GM12878 (cell line): Measurements from ENCODE around the gene PJA1. TPM values are rescaled to one million over a fixed set of nuclear protein-coding genes. Genes with fewer than 3 reads are reported as not detected.

ENCODE experiments used
- ATAC-seq: fragments of 200-7000 bp; cut with Tn5 transposase; 3 replicates; pipeline ENCODE4 v1.9.1; 2020; ENCODE audit warnings: mild to moderate bottlenecking, moderate library complexity
- BruUV-seq: library from RNA; stranded (reverse); fragments of 400-500 nt; replicated peaks from 2 replicates; lab custom pipeline; 2021; lab: Mats Ljungman, UMichigan
- CTCF ChIA-PET: fragments of 300-600 bp; sonication (Branson Sonifier 250); formaldehyde crosslinking; extraction: SDS; loops from one replicate; lab custom pipeline; 2021; ENCODE audit warnings: inconsistent platforms; lab: Yijun Ruan, JAX
- POLR2A ChIA-PET: fragments of 350-600 bp; formaldehyde crosslinking; extraction: SDS; loops from one replicate; lab custom pipeline; 2021; ENCODE audit warnings: inconsistent platforms; lab: Charles Lee
- RAD21 ChIA-PET: fragments of 300-600 bp; sonication (Branson Sonifier 250); formaldehyde crosslinking; loops from one replicate; lab custom pipeline; 2023; ENCODE audit warnings: antibody characterized with exemption; ENCODE audit not compliant: unreplicated experiment; lab: Charles Lee
- SMC1A ChIA-PET: fragments of 300-600 bp; sonication (Branson Sonifier 250); formaldehyde crosslinking; loops from one replicate; lab custom pipeline; 2023; ENCODE audit not compliant: unreplicated experiment, uncharacterized antibody; lab: Charles Lee
- DNase-seq: peaks from one replicate; pipeline ENCODE4 v3.0.0-alpha.2; 2011; ENCODE audit warnings: low read depth, low spot score
- FAIRE-seq: peaks from 3 replicates; lab custom pipeline; 2011; peaks lifted over from hg19 to GRCh38; lab: Jason Lieb, UNC
- H2AFZ ChIP-seq: 2 replicates; pipeline ENCODE4 v1.6.0; 2011; ENCODE audit warnings: low read depth, low read length, control low read depth; ENCODE audit not compliant: control insufficient read depth
- H3K27ac ChIP-seq: 2 replicates; pipeline ENCODE4 v1.5.1; 2011; ENCODE audit warnings: control low read depth; ENCODE audit not compliant: control insufficient read depth, insufficient read depth
- H3K27me3 ChIP-seq, 2 experiments: replicated peaks in 1 of 2; 2 replicates each; pipeline versions ENCODE4 v1.6.0 to v1.6.1; 2011; ENCODE audit warnings: low read length in 1 of 2; ENCODE audit not compliant: control insufficient read depth in 2 of 2, insufficient read depth in 2 of 2
- H3K36me3 ChIP-seq, 2 experiments: 2 replicates each; pipeline ENCODE4 v1.5.1; 2011; ENCODE audit warnings: low read length in 1 of 2; ENCODE audit not compliant: control insufficient read depth in 2 of 2, insufficient read depth in 2 of 2
- H3K4me1 ChIP-seq: 2 replicates; pipeline ENCODE4 v1.6.1; 2011; ENCODE audit warnings: mild to moderate bottlenecking, low read length, moderate library complexity, mixed read lengths; ENCODE audit not compliant: control insufficient read depth, insufficient read depth
- H3K4me2 ChIP-seq: 2 replicates; pipeline ENCODE4 v1.6.0; 2011; ENCODE audit warnings: control low read depth; ENCODE audit not compliant: control insufficient read depth, insufficient read depth
- H3K4me3 ChIP-seq: fragments of 200-600 bp; sonication (generic); 2 replicates; pipeline ENCODE4 v1.5.1; 2016
- H3K79me2 ChIP-seq: 2 replicates; pipeline ENCODE4 v1.6.0; 2011; ENCODE audit warnings: low read length; ENCODE audit not compliant: control insufficient read depth, insufficient read depth
- H3K9ac ChIP-seq: 2 replicates; pipeline ENCODE4 v1.8.0; 2011; ENCODE audit warnings: low read length, control low read depth, mixed read lengths; ENCODE audit not compliant: control insufficient read depth, insufficient read depth
- H3K9me3 ChIP-seq: replicated peaks from 3 replicates; pipeline ENCODE4 v1.5.1; 2011; ENCODE audit warnings: mild to moderate bottlenecking, low read length; ENCODE audit not compliant: control insufficient read depth, insufficient read depth
- H4K20me1 ChIP-seq: 2 replicates; pipeline ENCODE4 v1.6.0; 2011; ENCODE audit not compliant: control insufficient read depth, insufficient read depth
- DPF2 ChIP-seq: fragments of 450-650 bp; IDR thresholded peaks from 2 replicates; pipeline ENCODE4 v1.6.1; 2017; ENCODE audit warnings: mild to moderate bottlenecking
- NBN ChIP-seq: fragments of 450-650 bp; IDR thresholded peaks from 2 replicates; pipeline ENCODE4 v1.6.1; 2016
- SMAD1 ChIP-seq: fragments of 450-650 bp; IDR thresholded peaks from 2 replicates; pipeline ENCODE4 v1.6.1; 2018; ENCODE audit warnings: mild to moderate bottlenecking, low read depth; ENCODE audit not compliant: partially characterized antibody
- WGBS: methylation state at CpG from one replicate; pipeline ENCODE4 v1.1.6; 2016; ENCODE audit warnings: low lambda C conversion rate; ENCODE audit not compliant: insufficient replicate concordance, insufficient coverage; ENCODE audit errors: missing lambda C conversion rate; 5-methylcytosine and 5-hydroxymethylcytosine counted together
- in situ Hi-C: fragments of 300-500 bp; cut with MboI; formaldehyde crosslinking; loops from 9 replicates; pipeline ENCODE4 v1.14.3; 2018; ENCODE audit warnings: mixed read lengths
- intact Hi-C: fragments of 100-400 bp; cut with micrococcal nuclease; formaldehyde crosslinking; loops from one replicate; pipeline ENCODE4 v1.14.2; 2022; ENCODE audit not compliant: unreplicated experiment
- polyA plus RNA-seq, 11 experiments: library from polyadenylated mRNA; depleted of rRNA in 4 of 11; unstranded in 6 of 11; stranded (reverse) in 5 of 11; fragments of >200 nt; fragmentation: Nextera tagmentation in 4 of 11; fragmentation: Illumina TruSeq in 1 of 11; extraction: Ambion mirVana in 4 of 11; extraction: Trizol in 1 of 11; gene quantifications; 1 replicate in 1 of 11; 2 replicates in 10 of 11; pipeline versions ENCODE4 v1.2.1 to v1.2.3, GENCODE V29; 2011 to 2016; ENCODE audit warnings: inconsistent platforms in 2 of 11, missing spikeins in 2 of 11, low read depth in 1 of 11
- total RNA-seq, 4 experiments: library from RNA; depleted of rRNA in 3 of 4; stranded (reverse); fragments of >200 nt in 3 of 4; fragmentation: Illumina TruSeq in 1 of 4; extraction: Trizol in 1 of 4; gene quantifications; 2 replicates each; pipeline versions ENCODE4 v1.2.1 to v1.2.3, GENCODE V29; 2013 to 2021
- TF ChIP-seq, protein P1 (sequence below): fragments of 450-650 bp; IDR thresholded peaks from 2 replicates; pipeline ENCODE4 v1.6.1; 2016; ENCODE audit warnings: mild to moderate bottlenecking
- TF ChIP-seq, protein P2 (sequence below): IDR thresholded peaks from 2 replicates; pipeline ENCODE4 v1.6.1; 2012; ENCODE audit warnings: mild to moderate bottlenecking, low read depth, low read length
- TF ChIP-seq, protein P3 (sequence below): fragments of 450-650 bp; IDR thresholded peaks from 2 replicates; pipeline ENCODE4 v1.6.1; 2017; ENCODE audit warnings: antibody characterized with exemption, mild to moderate bottlenecking, moderate library complexity

PJA1 gene
- total and polyA plus RNA-seq, 10 of the 15 experiments (the other 5 are each of a cell fraction or from before 2014, with no cell fraction given) = 5.2 to 19.5 (median 10.8) TPM

DNA sequence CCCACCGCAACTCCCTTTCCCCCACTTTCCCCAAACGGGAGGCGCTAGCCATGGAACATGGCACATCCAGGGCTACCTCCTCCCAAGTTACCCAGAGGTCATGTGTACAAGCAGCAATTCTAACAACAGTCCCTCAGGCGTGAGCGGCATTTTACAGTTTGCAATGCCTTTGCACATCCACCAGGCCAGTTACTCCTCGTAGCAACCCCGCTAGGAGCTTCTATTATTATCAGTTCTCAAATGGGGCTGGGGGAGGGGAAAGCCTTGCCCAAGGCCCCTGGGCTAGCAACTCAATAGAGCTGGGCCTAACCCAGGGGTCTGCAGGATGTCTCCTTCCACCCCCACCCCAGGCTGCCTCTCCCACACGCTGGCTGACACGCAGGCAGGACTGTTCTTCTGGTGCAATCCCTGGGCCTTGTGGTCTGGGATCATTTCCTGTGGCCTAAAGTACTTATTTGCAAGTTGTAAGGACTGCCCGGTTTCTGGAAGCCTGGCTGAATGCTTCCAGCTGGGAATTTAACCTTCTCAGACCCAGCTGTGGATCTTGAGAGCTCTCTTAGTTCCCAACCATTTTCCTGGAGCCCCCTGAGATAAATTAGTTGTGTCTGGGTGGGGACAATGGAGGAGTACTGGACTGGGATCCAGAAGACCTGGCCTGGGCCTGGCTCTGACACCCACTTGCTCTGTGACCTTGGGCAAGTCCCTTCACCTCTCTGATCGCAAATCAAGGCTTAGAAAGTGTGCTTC, 27.7 kb downstream of the PJA1 start:
- CTCF ChIA-PET = no interaction called here
- RAD21 ChIA-PET = no interaction called here
- SMC1A ChIA-PET = no interaction called here

More for the DNA sequence above, 27.7 kb downstream of the PJA1 start:
- H3K79me2 ChIP-seq = no peaks in the 10 kb centered on the region
- no peaks in the 10 kb centered on the region for H3K9me3 ChIP-seq
- H3K27me3 ChIP-seq = peaks cover 0 to 1% of the 10 kb centered on the region in 2 experiments; a peak in 2 of 4 replicates
- no peak for DNase-seq
- ATAC-seq = no peak
- POLR2A ChIA-PET = no interaction called here
- no peaks in the 10 kb centered on the region for H3K36me3 ChIP-seq
- intact Hi-C loops = no loop called here
- no peak overlapping the region for H3K4me3 ChIP-seq
- TF ChIP-seq, protein P1, sequence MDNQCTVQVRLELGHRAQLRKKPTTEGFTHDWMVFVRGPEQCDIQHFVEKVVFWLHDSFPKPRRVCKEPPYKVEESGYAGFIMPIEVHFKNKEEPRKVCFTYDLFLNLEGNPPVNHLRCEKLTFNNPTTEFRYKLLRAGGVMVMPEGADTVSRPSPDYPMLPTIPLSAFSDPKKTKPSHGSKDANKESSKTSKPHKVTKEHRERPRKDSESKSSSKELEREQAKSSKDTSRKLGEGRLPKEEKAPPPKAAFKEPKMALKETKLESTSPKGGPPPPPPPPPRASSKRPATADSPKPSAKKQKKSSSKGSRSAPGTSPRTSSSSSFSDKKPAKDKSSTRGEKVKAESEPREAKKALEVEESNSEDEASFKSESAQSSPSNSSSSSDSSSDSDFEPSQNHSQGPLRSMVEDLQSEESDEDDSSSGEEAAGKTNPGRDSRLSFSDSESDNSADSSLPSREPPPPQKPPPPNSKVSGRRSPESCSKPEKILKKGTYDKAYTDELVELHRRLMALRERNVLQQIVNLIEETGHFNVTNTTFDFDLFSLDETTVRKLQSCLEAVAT = no peak
- TF ChIP-seq SMAD1 (no peak), DPF2 (no peak), NBN (no peak)
- TF ChIP-seq, protein P2, sequence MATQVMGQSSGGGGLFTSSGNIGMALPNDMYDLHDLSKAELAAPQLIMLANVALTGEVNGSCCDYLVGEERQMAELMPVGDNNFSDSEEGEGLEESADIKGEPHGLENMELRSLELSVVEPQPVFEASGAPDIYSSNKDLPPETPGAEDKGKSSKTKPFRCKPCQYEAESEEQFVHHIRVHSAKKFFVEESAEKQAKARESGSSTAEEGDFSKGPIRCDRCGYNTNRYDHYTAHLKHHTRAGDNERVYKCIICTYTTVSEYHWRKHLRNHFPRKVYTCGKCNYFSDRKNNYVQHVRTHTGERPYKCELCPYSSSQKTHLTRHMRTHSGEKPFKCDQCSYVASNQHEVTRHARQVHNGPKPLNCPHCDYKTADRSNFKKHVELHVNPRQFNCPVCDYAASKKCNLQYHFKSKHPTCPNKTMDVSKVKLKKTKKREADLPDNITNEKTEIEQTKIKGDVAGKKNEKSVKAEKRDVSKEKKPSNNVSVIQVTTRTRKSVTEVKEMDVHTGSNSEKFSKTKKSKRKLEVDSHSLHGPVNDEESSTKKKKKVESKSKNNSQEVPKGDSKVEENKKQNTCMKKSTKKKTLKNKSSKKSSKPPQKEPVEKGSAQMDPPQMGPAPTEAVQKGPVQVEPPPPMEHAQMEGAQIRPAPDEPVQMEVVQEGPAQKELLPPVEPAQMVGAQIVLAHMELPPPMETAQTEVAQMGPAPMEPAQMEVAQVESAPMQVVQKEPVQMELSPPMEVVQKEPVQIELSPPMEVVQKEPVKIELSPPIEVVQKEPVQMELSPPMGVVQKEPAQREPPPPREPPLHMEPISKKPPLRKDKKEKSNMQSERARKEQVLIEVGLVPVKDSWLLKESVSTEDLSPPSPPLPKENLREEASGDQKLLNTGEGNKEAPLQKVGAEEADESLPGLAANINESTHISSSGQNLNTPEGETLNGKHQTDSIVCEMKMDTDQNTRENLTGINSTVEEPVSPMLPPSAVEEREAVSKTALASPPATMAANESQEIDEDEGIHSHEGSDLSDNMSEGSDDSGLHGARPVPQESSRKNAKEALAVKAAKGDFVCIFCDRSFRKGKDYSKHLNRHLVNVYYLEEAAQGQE = no peak
- TF ChIP-seq, protein P3, sequence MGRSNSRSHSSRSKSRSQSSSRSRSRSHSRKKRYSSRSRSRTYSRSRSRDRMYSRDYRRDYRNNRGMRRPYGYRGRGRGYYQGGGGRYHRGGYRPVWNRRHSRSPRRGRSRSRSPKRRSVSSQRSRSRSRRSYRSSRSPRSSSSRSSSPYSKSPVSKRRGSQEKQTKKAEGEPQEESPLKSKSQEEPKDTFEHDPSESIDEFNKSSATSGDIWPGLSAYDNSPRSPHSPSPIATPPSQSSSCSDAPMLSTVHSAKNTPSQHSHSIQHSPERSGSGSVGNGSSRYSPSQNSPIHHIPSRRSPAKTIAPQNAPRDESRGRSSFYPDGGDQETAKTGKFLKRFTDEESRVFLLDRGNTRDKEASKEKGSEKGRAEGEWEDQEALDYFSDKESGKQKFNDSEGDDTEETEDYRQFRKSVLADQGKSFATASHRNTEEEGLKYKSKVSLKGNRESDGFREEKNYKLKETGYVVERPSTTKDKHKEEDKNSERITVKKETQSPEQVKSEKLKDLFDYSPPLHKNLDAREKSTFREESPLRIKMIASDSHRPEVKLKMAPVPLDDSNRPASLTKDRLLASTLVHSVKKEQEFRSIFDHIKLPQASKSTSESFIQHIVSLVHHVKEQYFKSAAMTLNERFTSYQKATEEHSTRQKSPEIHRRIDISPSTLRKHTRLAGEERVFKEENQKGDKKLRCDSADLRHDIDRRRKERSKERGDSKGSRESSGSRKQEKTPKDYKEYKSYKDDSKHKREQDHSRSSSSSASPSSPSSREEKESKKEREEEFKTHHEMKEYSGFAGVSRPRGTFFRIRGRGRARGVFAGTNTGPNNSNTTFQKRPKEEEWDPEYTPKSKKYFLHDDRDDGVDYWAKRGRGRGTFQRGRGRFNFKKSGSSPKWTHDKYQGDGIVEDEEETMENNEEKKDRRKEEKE = no peak
- H3K4me2 ChIP-seq = no peak overlapping the region
- H4K20me1 ChIP-seq = no peaks in the 10 kb centered on the region
- in situ Hi-C loops = no loop called here
- FAIRE-seq = no peak
- no peak overlapping the region for H2AFZ ChIP-seq
- H3K9ac ChIP-seq = no peak overlapping the region
- H3K4me1 ChIP-seq = no peaks in the 10 kb centered on the region
- WGBS = 38% methylated on average over 11 of the region's 11 CpGs
- H3K27ac ChIP-seq = no peak overlapping the region
- no TSS peak for BruUV-seq
